GM18508 (cell line): ENCODE measurements around the gene DGKZ.

Experiments
- ATAC-seq: cut with Tn5 transposase; IDR thresholded peaks from one replicate; pipeline ENCODE4 v1.9.1; 2021; ENCODE audit warnings: moderate number of reproducible peaks; ENCODE audit not compliant: insufficient read depth, unreplicated experiment

DGKZ gene

DNA sequence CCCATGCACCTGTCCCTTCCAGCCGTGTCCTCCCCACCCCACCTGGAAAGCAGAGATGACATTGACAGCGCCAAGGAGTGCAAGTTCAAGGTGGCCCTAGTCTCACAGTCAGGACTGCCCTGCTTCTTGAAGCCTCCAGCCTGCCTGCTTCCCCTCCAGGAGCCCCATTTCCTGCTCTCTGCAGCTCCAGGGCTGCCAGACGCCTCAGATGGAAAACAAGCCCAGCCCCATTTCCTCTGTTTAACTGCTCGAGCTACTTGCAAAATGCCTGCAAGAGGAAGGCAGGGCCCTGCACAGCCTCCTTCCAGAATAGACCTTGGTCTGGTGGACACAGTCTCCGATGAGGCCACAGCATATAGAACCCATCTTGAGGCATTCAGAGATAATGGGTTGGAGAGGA lies 5.0 kb upstream of the DGKZ start:
- no peak for ATAC-seq

- no peak for ATAC-seq
These were observed 3.7 kb upstream of the DGKZ start for GRCh38 chr11:46343520-46343919.

DNA sequence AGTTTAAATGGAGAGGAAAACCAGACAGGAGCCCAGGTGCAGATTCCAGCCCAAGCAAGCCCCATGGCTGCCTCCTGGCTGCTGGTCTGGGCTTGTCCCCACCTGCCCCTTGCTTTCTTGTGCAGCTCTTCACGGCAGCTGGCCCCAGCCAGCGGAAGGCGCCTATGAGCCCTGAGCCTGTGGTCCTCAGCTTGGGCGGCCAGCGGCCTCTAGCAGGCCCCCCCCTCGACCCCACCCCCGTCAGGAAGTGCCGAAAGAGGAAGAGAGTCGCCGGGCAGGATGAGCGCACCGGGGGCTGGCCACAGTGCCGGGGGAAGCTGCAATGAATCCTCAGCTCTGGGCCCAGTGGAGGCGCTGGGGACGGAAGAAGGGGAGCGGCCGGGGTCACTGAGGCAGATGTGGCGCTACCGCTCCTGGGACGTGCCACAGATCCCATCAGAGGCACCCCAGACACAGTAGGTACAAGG lies 2.1 kb upstream of the DGKZ start:
- ATAC-seq = no peak

DNA sequence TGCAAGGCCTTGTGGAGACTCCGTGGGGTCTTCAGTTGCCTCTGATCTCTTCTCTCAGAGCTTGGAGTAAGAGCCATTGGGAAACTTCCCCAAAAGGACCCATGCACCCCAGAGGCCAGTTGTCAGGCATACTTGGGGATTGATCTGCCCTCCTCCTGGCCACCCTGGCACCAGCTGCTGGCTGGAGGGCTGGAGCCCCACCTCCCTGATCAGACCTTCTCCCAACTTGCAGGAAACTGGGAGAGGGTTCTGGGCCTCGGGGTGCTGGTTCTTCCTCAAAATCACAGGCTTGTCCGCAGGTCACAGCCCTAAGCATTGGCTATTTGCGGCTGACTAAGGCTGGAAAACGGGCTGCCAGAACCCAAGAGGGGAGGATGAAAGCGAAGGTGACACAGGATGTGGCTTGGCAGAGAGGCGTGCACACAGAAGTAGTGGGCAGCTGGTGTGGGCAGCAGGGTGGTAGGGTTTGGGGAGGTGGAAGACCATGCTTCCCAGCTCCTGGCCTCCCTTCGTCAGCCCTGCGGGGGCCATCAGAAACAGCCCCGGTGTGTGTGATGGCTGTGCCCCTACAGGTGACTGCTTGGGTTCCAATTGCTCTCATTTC lies 1.3 kb upstream of the DGKZ start:
- no peak for ATAC-seq

GRCh38 chr11:46347637-46348311 lies 511 bp downstream of the DGKZ start:
- ATAC-seq = no peak

DNA sequence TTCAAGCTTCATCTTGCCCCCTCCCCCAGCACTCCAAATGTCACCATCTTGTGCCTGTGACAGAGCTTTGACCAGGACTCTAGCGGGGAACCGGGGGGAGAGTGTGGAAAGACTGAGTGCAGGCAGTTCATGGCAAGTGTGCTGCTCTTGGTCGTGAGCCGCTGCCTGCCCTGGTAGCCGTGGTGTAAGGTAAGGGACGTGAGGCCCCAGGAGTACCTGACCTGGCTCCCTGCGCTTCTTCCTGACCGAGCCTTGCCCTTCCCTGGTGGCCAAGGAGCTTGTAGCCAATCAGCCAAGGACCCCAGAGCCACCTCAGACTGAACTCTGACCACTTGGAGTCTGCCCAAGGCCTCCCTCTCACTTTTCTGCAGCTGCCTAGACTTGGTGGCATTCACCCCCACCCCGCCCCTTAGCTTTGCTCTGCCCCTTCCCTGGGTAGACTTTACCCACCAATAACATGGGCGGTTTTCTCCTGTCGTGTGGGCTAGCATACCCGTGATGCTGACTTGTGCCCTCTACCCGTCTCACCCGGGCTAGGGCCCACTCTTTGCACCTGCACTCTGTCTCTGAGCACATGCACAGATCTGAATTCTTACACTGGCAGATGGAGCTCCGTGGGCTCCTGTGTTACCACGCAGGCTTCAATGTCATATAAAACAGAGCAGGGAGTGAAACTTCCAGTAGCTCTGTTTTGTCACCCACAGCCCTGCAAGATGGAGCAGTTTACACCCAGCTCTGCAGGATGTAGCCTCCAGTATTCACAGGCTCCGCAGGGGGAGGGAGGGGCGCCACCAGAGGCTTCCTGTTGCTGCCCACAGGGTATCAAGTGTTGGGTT lies 1.5 kb downstream of the DGKZ start:
- no peak for ATAC-seq

- no peak for ATAC-seq
These were observed 3.4 kb downstream of the DGKZ start for GRCh38 chr11:46350695-46351094.

DNA sequence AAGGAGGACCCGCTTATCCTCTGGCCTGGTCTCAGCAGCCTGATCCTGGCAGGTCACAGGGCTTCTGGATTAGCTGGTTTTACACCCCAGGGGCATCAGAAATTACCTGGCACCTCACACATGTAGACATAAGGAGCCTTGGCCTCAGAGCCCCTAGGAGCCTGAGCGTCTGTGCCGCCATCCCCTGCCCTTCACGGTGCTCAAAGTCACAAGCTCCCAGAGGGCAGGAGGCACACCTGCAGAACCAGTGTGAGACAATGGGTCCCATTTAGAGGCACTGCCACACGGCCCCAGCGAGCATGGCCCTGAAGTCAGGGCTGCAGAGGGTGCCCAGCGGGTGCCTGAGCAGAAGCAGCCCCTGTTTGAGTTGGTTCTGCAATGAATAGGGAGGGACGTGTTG lies 3.9 kb downstream of the DGKZ start:
- no peak for ATAC-seq

DNA sequence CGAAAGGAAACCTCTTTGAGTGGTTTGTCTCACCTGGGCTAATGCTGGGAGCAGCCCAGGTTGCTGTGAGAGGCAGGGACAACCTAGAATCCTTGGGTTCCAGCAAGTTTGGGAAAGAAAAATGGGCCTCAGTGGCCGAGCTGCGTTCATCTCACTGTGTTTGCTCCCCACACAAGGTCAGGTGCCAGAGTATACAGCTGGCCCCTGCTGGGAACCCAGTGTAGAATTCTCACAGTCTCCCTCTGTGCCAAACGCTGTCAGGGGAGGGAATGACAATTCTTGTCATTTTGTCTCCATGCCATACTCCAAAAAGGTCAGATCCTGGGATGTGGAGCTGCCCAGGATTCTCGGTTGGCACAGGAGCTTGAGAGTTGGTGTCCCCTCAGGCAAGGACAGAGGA lies 4.3 kb downstream of the DGKZ start:
- ATAC-seq = no peak

- ATAC-seq = no peak
These were observed 5.0 kb downstream of the DGKZ start for GRCh38 chr11:46352063-46352841.

GRCh38 chr11:46353698-46354097 lies 6.4 kb downstream of the DGKZ start:
- no peak for ATAC-seq

- ATAC-seq = no peak
These were observed 9.7 kb downstream of the DGKZ start for GRCh38 chr11:46356924-46357482.

DNA sequence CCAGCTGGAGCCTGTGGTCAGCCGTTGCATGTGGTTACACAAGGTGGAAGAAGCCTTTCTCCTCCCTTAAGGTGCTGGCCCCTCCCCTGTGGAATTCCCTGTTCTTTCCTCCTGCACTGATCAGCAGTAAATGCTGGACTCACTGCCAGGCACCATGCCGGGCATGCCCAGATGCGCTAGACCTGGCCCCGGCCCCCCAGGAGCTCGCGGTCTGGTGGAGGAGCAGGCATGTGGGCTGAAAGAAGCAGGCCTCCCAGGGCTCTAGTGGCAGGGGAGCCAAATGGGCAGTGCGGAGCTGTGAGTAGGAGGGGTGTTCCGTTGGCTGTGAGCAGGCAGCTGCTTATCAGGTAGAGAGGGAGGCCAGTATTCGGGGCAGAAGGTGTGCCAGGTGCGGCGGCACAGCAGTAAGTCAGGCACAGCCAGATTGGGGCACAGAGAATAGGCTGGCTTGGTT lies 10.2 kb downstream of the DGKZ start:
- ATAC-seq = no peak

DNA sequence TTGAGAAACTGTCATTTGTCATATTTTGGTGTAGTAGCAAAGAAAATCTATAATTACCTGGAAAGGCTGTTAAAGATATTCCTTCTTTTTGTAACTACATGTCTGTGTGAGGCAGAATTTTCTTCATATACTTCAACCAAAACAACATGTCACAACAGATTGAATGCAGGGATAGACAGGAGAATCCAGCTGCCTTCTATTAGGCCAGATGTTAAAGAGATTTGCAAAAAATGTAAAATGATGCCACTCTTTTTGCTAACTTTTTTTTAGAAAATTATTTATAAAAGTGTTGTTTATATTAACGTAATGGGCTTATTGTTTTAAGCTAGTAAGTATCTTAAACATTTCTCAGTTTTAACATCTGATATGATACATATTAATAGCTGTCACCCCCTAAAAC lies 12.7 kb downstream of the DGKZ start:
- no peak for ATAC-seq

- no peak for ATAC-seq
These were observed 13.6 kb downstream of the DGKZ start for GRCh38 chr11:46360878-46361277.

- peak; percentile 55 for ATAC-seq
These were observed 14.3 kb downstream of the DGKZ start for GRCh38 chr11:46361283-46362155.

DNA sequence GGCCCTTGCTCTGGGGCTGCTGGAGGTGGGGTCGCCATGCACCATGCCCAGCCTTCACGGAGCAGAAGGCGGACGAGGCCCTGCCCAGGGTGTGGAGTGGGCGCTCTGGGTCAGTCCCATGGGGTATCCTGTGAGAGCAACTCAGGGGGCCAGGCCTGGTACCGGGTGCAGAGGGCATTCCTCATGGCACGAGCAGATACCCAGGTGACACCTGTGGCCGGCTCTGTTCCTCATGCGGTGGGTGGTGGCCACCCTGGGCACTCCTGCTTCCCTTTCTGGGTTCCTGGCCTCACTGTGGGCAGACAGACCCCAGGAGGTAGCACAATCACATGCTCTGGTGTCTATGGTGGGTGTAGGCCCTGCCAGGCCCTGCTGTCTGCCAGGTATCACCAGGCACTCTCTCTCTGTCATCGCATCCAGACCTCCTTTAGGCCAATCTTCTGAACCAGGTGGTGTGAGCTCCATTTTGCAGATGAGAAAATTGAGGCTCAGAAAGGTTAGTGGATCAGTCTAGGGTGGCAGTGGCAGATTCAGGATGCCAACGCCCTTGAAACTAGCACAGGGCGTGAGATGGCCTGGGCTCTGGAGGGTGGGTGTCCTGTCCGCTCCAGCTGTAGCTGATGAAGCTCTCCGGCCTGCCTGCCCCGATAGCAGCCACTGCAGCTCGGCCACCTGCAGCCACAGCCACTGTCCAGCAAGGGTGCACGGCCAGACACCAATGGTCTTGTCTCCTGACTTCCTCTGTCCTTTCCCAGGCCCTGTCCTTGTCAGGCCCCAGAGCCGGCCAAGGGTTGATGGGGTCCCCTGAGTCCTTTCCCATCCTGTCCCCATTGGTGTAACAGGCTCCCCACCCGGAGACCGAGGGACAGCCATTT lies 15.1 kb downstream of the DGKZ start:
- no peak for ATAC-seq

- ATAC-seq = no peak
These were observed 15.8 kb downstream of the DGKZ start for GRCh38 chr11:46363031-46363407.
